Measurements from ENCODE around the gene CACNA1D. TPM values are rescaled to one million over a fixed set of nuclear protein-coding genes. Genes with fewer than 3 reads are reported as not detected.
A peak's percentile ranks its signal among the peaks of the same experiment; 100 is the strongest.

CACNA1D gene
- total RNA-seq, 1 donor from 2014 or later, result 6.3 TPM

DNA sequence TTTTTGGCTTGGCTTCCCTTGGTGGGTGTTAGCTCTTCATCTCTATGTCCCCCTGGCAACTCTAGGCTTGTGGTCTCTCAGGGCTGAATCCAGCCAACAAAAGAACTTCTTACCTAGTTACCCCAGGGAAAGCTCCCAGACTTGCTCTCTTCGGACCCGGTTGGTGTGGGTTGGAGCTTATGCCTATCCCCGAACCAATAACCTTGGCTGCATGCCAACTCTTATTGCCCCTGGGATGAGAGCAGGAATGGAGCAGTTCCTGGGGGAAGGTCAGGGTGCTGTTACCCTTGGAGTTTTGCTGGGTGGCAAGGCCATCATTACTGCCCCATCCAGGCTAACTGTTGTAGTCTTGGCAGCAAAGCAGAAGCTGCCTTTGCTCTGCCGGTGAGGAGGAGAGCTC lies 147.8 kb downstream of the CACNA1D start:
- DNase-seq (ENCODE audit: low spot score, unreplicated experiment), result no peak
- peaks cover 13% of the 10 kb centered on the region for H3K27me3 Mint-ChIP-seq
- TF ChIP-seq, protein P1, sequence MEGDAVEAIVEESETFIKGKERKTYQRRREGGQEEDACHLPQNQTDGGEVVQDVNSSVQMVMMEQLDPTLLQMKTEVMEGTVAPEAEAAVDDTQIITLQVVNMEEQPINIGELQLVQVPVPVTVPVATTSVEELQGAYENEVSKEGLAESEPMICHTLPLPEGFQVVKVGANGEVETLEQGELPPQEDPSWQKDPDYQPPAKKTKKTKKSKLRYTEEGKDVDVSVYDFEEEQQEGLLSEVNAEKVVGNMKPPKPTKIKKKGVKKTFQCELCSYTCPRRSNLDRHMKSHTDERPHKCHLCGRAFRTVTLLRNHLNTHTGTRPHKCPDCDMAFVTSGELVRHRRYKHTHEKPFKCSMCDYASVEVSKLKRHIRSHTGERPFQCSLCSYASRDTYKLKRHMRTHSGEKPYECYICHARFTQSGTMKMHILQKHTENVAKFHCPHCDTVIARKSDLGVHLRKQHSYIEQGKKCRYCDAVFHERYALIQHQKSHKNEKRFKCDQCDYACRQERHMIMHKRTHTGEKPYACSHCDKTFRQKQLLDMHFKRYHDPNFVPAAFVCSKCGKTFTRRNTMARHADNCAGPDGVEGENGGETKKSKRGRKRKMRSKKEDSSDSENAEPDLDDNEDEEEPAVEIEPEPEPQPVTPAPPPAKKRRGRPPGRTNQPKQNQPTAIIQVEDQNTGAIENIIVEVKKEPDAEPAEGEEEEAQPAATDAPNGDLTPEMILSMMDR (IDR thresholded peaks at IDR 0.05; ENCODE audit: unreplicated experiment), result no peak
- H3K36me3 Mint-ChIP-seq (ENCODE audit: insufficient read depth), result no peaks in the 10 kb centered on the region
- H3K9me3 Mint-ChIP-seq (ENCODE audit: low read depth), result no peaks in the 10 kb centered on the region
- no peak overlapping the region for H3K27ac Mint-ChIP-seq
- no peak overlapping the region for H3K4me3 Mint-ChIP-seq (ENCODE audit: low read depth)
- H3K4me1 Mint-ChIP-seq (ENCODE audit: low read depth), result no peaks in the 10 kb centered on the region

DNA sequence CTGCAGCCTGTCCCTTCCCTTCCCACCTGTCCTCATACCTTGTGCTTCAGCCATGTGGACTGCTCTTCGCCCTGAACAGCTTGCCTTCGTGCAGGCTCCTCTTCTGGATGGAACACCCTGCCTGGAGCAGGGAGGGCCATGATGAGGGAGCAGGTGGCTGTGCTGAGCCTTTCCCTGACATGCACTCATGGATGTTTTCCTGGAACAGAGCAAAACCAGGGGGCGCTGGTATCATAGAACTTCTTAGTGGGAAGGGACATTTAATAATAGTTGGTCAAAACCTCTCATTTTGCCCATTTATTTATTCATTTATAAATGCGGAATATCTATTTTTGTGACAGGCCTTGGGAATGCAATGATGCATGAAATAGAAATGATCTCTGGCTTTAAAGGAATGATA lies 149.3 kb downstream of the CACNA1D start:
- no peak for DNase-seq (ENCODE audit: low spot score, unreplicated experiment)
- peaks cover 13% of the 10 kb centered on the region for H3K27me3 Mint-ChIP-seq
- H3K9me3 Mint-ChIP-seq (ENCODE audit: low read depth), result no peaks in the 10 kb centered on the region
- H3K4me1 Mint-ChIP-seq (ENCODE audit: low read depth), result no peaks in the 10 kb centered on the region
- TF ChIP-seq, protein P1 (IDR thresholded peaks at IDR 0.05; ENCODE audit: unreplicated experiment), result no peak
- no peaks in the 10 kb centered on the region for H3K36me3 Mint-ChIP-seq (ENCODE audit: insufficient read depth)
- H3K4me3 Mint-ChIP-seq (ENCODE audit: low read depth), result no peak overlapping the region
- H3K27ac Mint-ChIP-seq, result no peak overlapping the region

DNA sequence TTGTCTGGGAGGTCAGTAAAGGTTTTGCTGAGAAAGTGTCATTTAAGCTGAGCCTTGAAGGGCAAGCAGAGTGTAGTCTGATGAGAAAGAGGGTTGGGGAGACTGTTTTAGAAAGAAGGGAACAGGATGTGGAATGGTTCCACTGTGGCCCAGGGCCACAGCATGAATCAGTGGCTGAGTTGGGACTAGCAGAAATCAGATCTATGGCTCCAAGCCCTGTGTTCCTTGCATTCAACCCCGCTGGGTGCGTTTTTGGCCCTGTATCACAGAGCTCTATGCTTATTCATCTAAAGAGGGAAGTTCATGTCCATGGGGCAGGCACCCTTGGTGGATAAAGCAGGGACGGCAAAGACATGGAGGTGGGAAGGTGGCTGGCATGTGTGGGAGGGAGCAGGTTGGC lies 151.3 kb downstream of the CACNA1D start:
- no peaks in the 10 kb centered on the region for H3K36me3 Mint-ChIP-seq (ENCODE audit: insufficient read depth)
- H3K27ac Mint-ChIP-seq, result peak overlapping the region; percentile 11
- no peaks in the 10 kb centered on the region for H3K4me1 Mint-ChIP-seq (ENCODE audit: low read depth)
- H3K4me3 Mint-ChIP-seq (ENCODE audit: low read depth), result no peak overlapping the region
- TF ChIP-seq, protein P1 (IDR thresholded peaks at IDR 0.05; ENCODE audit: unreplicated experiment), result no peak
- DNase-seq (ENCODE audit: low spot score, unreplicated experiment), result no peak
- peaks cover 13% of the 10 kb centered on the region for H3K27me3 Mint-ChIP-seq
- H3K9me3 Mint-ChIP-seq (ENCODE audit: low read depth), result no peaks in the 10 kb centered on the region

DNA sequence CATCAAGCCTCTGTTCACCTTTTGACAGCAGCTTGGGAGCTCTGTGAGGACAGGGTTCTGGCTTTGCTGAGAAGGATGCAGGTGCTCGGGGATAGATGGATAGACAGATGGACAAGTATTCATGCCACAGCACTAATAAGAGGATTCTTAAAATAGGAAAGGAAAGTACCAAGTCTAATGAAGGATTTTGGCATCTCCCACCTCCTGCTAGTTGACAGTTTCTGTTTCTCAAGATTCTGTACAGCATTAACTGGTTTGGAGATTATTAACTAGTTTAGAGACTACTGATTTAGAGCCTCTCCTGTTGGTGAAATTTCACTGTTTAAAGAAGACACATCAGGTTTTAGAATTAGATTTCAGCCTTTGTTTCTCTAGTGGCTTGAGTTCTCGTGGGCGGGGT lies 152.3 kb downstream of the CACNA1D start:
- H3K4me3 Mint-ChIP-seq (ENCODE audit: low read depth), result no peak overlapping the region
- DNase-seq (ENCODE audit: low spot score, unreplicated experiment), result no peak

DNA sequence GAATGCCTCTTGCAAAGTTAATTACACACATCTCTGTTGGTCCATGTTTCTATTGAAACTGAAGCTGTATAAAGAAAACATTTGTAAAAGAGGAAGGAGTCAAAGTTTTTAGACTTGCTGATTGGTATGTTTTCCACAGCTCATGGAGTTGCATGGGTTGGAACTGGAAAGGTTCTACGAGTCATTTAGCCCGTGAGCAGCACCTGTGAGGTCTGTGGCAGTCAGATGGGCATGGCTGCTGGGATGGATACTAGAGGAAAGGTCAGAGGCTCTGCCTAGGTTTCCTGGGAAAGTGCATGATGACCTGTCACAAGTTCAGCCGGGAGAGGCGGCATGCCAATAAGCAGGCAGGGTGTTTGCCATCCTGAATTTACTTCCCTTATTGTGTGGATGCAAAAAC lies 155.4 kb downstream of the CACNA1D start:
- no peak overlapping the region for H3K4me3 Mint-ChIP-seq (ENCODE audit: low read depth)

More for the DNA sequence above, 152.3 kb downstream of the CACNA1D start:
- H3K27me3 Mint-ChIP-seq, result peaks cover 9% of the 10 kb centered on the region
- TF ChIP-seq, protein P1 (IDR thresholded peaks at IDR 0.05; ENCODE audit: unreplicated experiment), result no peak
- no peaks in the 10 kb centered on the region for H3K4me1 Mint-ChIP-seq (ENCODE audit: low read depth)
- H3K9me3 Mint-ChIP-seq (ENCODE audit: low read depth), result no peaks in the 10 kb centered on the region
- no peak overlapping the region for H3K27ac Mint-ChIP-seq
- no peaks in the 10 kb centered on the region for H3K36me3 Mint-ChIP-seq (ENCODE audit: insufficient read depth)

More for the DNA sequence above, 155.4 kb downstream of the CACNA1D start:
- no peak for DNase-seq (ENCODE audit: low spot score, unreplicated experiment)
- Mint-ChIP-seq H3K36me3 (ENCODE audit: insufficient read depth) (peaks cover 3% of the 10 kb centered on the region), H3K27me3 (peaks cover 5% of the 10 kb centered on the region), H3K4me1 (ENCODE audit: low read depth) (no peaks in the 10 kb centered on the region), H3K27ac (no peak overlapping the region), H3K9me3 (ENCODE audit: low read depth) (peaks cover 15% of the 10 kb centered on the region)
- TF ChIP-seq, protein P1 (IDR thresholded peaks at IDR 0.05; ENCODE audit: unreplicated experiment), result no peak

Data from progenitor cell of endocrine pancreas (in vitro differentiated cells).